NCI-H2029 (cell line): Measurements from ENCODE around the gene C16orf82.

Source experiments
- DNase-seq: peaks from one replicate; lab custom pipeline; 2025; lab: John Stamatoyannopoulos, UW

C16orf82 gene

GRCh38 chr16:27088216-27088615 is 21.5 kb downstream of the C16orf82 start:
- DNase-seq: no peak

GRCh38 chr16:27096375-27096774 is 29.6 kb downstream of the C16orf82 start:
- DNase-seq: no peak

GRCh38 chr16:27097800-27098230 is 31.1 kb downstream of the C16orf82 start:
- DNase-seq: no peak

GRCh38 chr16:27098366-27099049 is 31.8 kb downstream of the C16orf82 start:
- DNase-seq: no peak

- DNase-seq: no peak
Measured at GRCh38 chr16:27102701-27103575, 36.2 kb downstream of the C16orf82 start.

GRCh38 chr16:27103954-27104353 is 37.2 kb downstream of the C16orf82 start:
- no peak for DNase-seq

- no peak for DNase-seq
Measured at GRCh38 chr16:27106305-27106704, 39.6 kb downstream of the C16orf82 start.

GRCh38 chr16:27107185-27107592 is 40.5 kb downstream of the C16orf82 start:
- DNase-seq: no peak

GRCh38 chr16:27108051-27108770 is 41.5 kb downstream of the C16orf82 start:
- DNase-seq: no peak

GRCh38 chr16:27108826-27109665 is 42.3 kb downstream of the C16orf82 start:
- no peak for DNase-seq

GRCh38 chr16:27109666-27110523 is 43.2 kb downstream of the C16orf82 start:
- DNase-seq: peak; percentile 49

GRCh38 chr16:27110524-27110896 is 43.8 kb downstream of the C16orf82 start:
- no peak for DNase-seq

GRCh38 chr16:27111486-27111885 is 44.8 kb downstream of the C16orf82 start:
- DNase-seq: no peak

- no peak for DNase-seq
Measured at GRCh38 chr16:27112093-27112811, 45.5 kb downstream of the C16orf82 start.

GRCh38 chr16:27113341-27113841 is 46.7 kb downstream of the C16orf82 start:
- no peak for DNase-seq

- DNase-seq: no peak
Measured at GRCh38 chr16:27114006-27114405, 47.3 kb downstream of the C16orf82 start.

GRCh38 chr16:27118526-27118925 is 51.8 kb downstream of the C16orf82 start:
- DNase-seq: no peak
